HepG2 (cell line): ENCODE data around the gene TRIM15. TPM values are rescaled to one million over a fixed set of nuclear protein-coding genes. Genes with fewer than 3 reads are reported as not detected.

Source experiments
- GTF2F1 ChIP-seq: fragments of 150-350 bp; IDR thresholded peaks from 2 replicates; pipeline ENCODE4 v1.6.1; 2014; ENCODE audit warnings: low read length
- HES4 ChIP-seq: sonication (generic); formaldehyde crosslinking; IDR thresholded peaks from 2 replicates; pipeline ENCODE4 v1.9.0; 2021; ENCODE audit warnings: mild to moderate bottlenecking, missing genetic modification reagents, borderline replicate concordance
- HINFP ChIP-seq: sonication (generic); formaldehyde crosslinking; IDR thresholded peaks from 2 replicates; pipeline ENCODE4 v1.4.0; 2020; ENCODE audit warnings: low read depth, mild to moderate bottlenecking, missing genetic modification reagents
- HNRNPK ChIP-seq: fragments of 200-400 bp; formaldehyde crosslinking; IDR thresholded peaks from 2 replicates; pipeline ENCODE4 v1.6.1; 2018; ENCODE audit warnings: low read length, low read depth, moderate library complexity, mild to moderate bottlenecking; ENCODE audit not compliant: poor library complexity, severe bottlenecking
- NBN ChIP-seq: fragments of 450-650 bp; conservative IDR thresholded peaks from 2 replicates; pipeline ENCODE4 v1.6.1; 2017
- RERE ChIP-seq: IDR thresholded peaks from 2 replicates; pipeline ENCODE4 v1.6.1; 2016; ENCODE audit warnings: low read depth, missing genetic modification reagents, missing compliant biosample characterization
- RFXANK ChIP-seq: IDR thresholded peaks from 2 replicates; pipeline ENCODE4 v1.6.1; 2016
- SKIL ChIP-seq: sonication (generic); formaldehyde crosslinking; IDR thresholded peaks from 2 replicates; pipeline ENCODE4 v1.8.0; 2022; ENCODE audit warnings: missing genetic modification reagents, mild to moderate bottlenecking, moderate library complexity, borderline replicate concordance
- SMYD3 ChIP-seq: sonication (generic); formaldehyde crosslinking; IDR thresholded peaks from 2 replicates; pipeline ENCODE4 v1.8.1; 2023; ENCODE audit warnings: mild to moderate bottlenecking, missing genetic modification reagents
- SNAI1 ChIP-seq: sonication (generic); formaldehyde crosslinking; IDR thresholded peaks from 2 replicates; pipeline ENCODE4 v1.5.0; 2020; ENCODE audit warnings: mild to moderate bottlenecking, missing genetic modification reagents, borderline replicate concordance
- SUZ12 ChIP-seq: fragments of 150-350 bp; IDR thresholded peaks from 2 replicates; pipeline ENCODE4 v1.6.1; 2014; ENCODE audit warnings: low read depth, low read length
- TCF12 ChIP-seq, 2 experiments: fragments of 450-650 bp in 1 of 2; sonication (generic) in 1 of 2; formaldehyde crosslinking in 1 of 2; IDR thresholded peaks; 2 replicates each; pipeline versions ENCODE4 v1.6.1 to v1.8.0; 2017 to 2022; ENCODE audit warnings: antibody characterized with exemption in 1 of 2, mild to moderate bottlenecking in 1 of 2, missing genetic modification reagents in 1 of 2, moderate library complexity in 1 of 2
- THYN1 ChIP-seq: sonication (generic); formaldehyde crosslinking; IDR thresholded peaks from 2 replicates; pipeline ENCODE4 v1.8.1; 2023; ENCODE audit warnings: low read depth, mild to moderate bottlenecking, moderate library complexity, missing genetic modification reagents, borderline replicate concordance
- ZNF160 ChIP-seq: sonication (generic); formaldehyde crosslinking; IDR thresholded peaks from 2 replicates; pipeline ENCODE4 v1.8.0; 2022; ENCODE audit warnings: mild to moderate bottlenecking, inconsistent platforms, missing genetic modification reagents
- ZNF577 ChIP-seq: sonication (generic); formaldehyde crosslinking; IDR thresholded peaks from 2 replicates; pipeline ENCODE4 v1.4.0; 2020; ENCODE audit warnings: mild to moderate bottlenecking, low read depth, missing genetic modification reagents, borderline replicate concordance
- ZNF615 ChIP-seq: sonication (generic); formaldehyde crosslinking; IDR thresholded peaks from 2 replicates; pipeline ENCODE4 v1.5.0; 2020; ENCODE audit warnings: mild to moderate bottlenecking, missing genetic modification reagents, borderline replicate concordance
- polyA plus RNA-seq, 8 experiments: library from polyadenylated mRNA; depleted of rRNA in 3 of 8; stranded (reverse) in 7 of 8; unstranded in 1 of 8; fragments of >200 nt; fragmentation: Illumina TruSeq in 4 of 8; extraction: Trizol in 4 of 8; gene quantifications; 2 replicates each; pipeline versions ENCODE4 v1.2.1 to v1.2.3, GENCODE V29; 2011 to 2016; ENCODE audit warnings: low read depth in 4 of 8, missing spikeins in 1 of 8, mixed read lengths in 1 of 8; ENCODE audit not compliant: insufficient read depth in 1 of 8
- total RNA-seq, 5 experiments: library from RNA; depleted of rRNA; stranded (reverse); fragments of >200 nt; fragmentation: Illumina TruSeq; extraction: Trizol; gene quantifications; 2 replicates each; pipeline ENCODE4 v1.2.3, GENCODE V29; 2016; ENCODE audit warnings: low read depth in 1 of 5
- TF ChIP-seq, protein P1 (sequence below): sonication (generic); formaldehyde crosslinking; IDR thresholded peaks from 2 replicates; pipeline ENCODE4 v1.4.0; 2020; ENCODE audit warnings: missing genetic modification reagents
- TF ChIP-seq, protein P2 (sequence below): IDR thresholded peaks from 2 replicates; pipeline ENCODE4 v1.6.1; 2012; ENCODE audit warnings: inconsistent platforms

The TRIM15 gene
- total and polyA plus RNA-seq, 2 of the 13 experiments (the other 11 are each of a cell fraction or from before 2014, with no cell fraction given), result 35.1 to 38.2 TPM

- TF ChIP-seq RERE (CRISPR knock-in tag) (0 out of 2 replicates have a peak, but pooled peaks have one; percentile 56), ZNF160 (peak; percentile 63; the same call in 1 of the 2 replicates), SKIL (CRISPR knock-in tag) (peak; percentile 82), TCF12 (IDR thresholded peaks at IDR 0.05) (no peak), TCF12 (CRISPR knock-in tag; IDR thresholded peaks at IDR 0.05) (peak; percentile 77; the same call in 1 of the 2 replicates), THYN1 (CRISPR knock-in tag) (peak; percentile 18; the same call in 1 of the 2 replicates), ZNF615 (CRISPR knock-in tag) (no peak), SUZ12 (no peak), SNAI1 (CRISPR knock-in tag) (no peak), HINFP (peak; percentile 78), SMYD3 (CRISPR knock-in tag) (peak; percentile 72; the same call in 1 of the 2 replicates), ZNF577 (CRISPR knock-in tag) (no peak), HNRNPK (no peak), HES4 (peak; percentile 27; the same call in 1 of the 2 replicates), NBN (no peak), GTF2F1 (no peak), RFXANK (CRISPR knock-in tag) (peak; percentile 72; the same call in 1 of the 2 replicates)
- TF ChIP-seq, protein P1, sequence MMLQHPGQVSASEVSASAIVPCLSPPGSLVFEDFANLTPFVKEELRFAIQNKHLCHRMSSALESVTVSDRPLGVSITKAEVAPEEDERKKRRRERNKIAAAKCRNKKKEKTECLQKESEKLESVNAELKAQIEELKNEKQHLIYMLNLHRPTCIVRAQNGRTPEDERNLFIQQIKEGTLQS (CRISPR knock-in tag), result peak; percentile 67
- TF ChIP-seq, protein P2, sequence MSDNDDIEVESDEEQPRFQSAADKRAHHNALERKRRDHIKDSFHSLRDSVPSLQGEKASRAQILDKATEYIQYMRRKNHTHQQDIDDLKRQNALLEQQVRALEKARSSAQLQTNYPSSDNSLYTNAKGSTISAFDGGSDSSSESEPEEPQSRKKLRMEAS, result peak; percentile 74
Measured at GRCh38 chr6:30206799-30207618, 43.7 kb downstream of the TRIM15 start (continued).
